ENCODE measurements around the gene TFB1M. TPM values are rescaled to one million over a fixed set of nuclear protein-coding genes. Genes with fewer than 3 reads are reported as not detected.
"Not testable (repeated sequence)": the region's sequence is repeated elsewhere in the genome, so short reads cannot be mapped to it uniquely, and the experiment has no call there.

The TFB1M gene
- polyA plus RNA-seq, 3 donors, result 6.3 to 8.5 (median 6.5) TPM

GRCh38 chr6:155254139-155254538 is 60.1 kb downstream of the TFB1M start:
- no peak overlapping the region for H3K27ac ChIP-seq (ENCODE audit: low read depth, low read length)
- 92 to 94% (median 92%) methylated on average over 10 of the region's 10 CpGs for WGBS, 3 donors

GRCh38 chr6:155253337-155253736 is 60.9 kb downstream of the TFB1M start:
- no peak overlapping the region for H3K27ac ChIP-seq (ENCODE audit: low read depth, low read length)
- WGBS, 3 donors, result 45 to 95% (median 78%) methylated on average over 1 of the region's 1 CpG

GRCh38 chr6:155252581-155252980 is 61.7 kb downstream of the TFB1M start:
- WGBS, 3 donors, result 94 to 97% (median 95%) methylated on average over 8 of the region's 8 CpGs

GRCh38 chr6:155250701-155251381 is 63.4 kb downstream of the TFB1M start:
- 90 to 93% (median 90%) methylated on average over 10 of the region's 10 CpGs for WGBS, 3 donors
- no peak overlapping the region for H3K27ac ChIP-seq (ENCODE audit: low read depth, low read length)

More at GRCh38 chr6:155252581-155252980, 61.7 kb downstream of the TFB1M start:
- no peak overlapping the region for H3K27ac ChIP-seq (ENCODE audit: low read depth, low read length)

- 71 to 80% (median 80%) methylated on average over 23 to 30 of the region's 30 CpGs for WGBS, 3 donors
- H3K27ac ChIP-seq (ENCODE audit: low read depth, low read length), result no peak overlapping the region
These were observed 66.0 kb downstream of the TFB1M start for GRCh38 chr6:155248008-155249001.

- 87 to 92% (median 90%) methylated on average over 5 of the region's 5 CpGs for WGBS, 3 donors
- H3K27ac ChIP-seq (ENCODE audit: low read depth, low read length), result no peak overlapping the region
These were observed 66.7 kb downstream of the TFB1M start for GRCh38 chr6:155247618-155248007.

GRCh38 chr6:155246825-155247224 is 67.5 kb downstream of the TFB1M start:
- no peak overlapping the region for H3K27ac ChIP-seq (ENCODE audit: low read depth, low read length)

GRCh38 chr6:155245831-155246230 is 68.5 kb downstream of the TFB1M start:
- 80 to 95% (median 93%) methylated on average over 3 of the region's 3 CpGs for WGBS, 3 donors
- H3K27ac ChIP-seq (ENCODE audit: low read depth, low read length), result no peak overlapping the region

More at GRCh38 chr6:155246825-155247224, 67.5 kb downstream of the TFB1M start:
- 98% methylated on average over 2 of the region's 2 CpGs for WGBS, 3 donors

- no peak overlapping the region for H3K27ac ChIP-seq (ENCODE audit: low read depth, low read length)
- 87 to 93% (median 92%) methylated on average over 7 of the region's 7 CpGs for WGBS, 3 donors
These were observed 69.1 kb downstream of the TFB1M start for GRCh38 chr6:155245193-155245592.

- WGBS, 3 donors, result 71 to 83% (median 79%) methylated on average over 4 of the region's 4 CpGs
- H3K27ac ChIP-seq (ENCODE audit: low read depth, low read length), result no peak overlapping the region
These were observed 69.8 kb downstream of the TFB1M start for GRCh38 chr6:155244434-155244833.

- H3K27ac ChIP-seq (ENCODE audit: low read depth, low read length), result no peak overlapping the region
- WGBS, 3 donors, result 65 to 88% (median 79%) methylated on average over 8 of the region's 8 CpGs
These were observed 72.3 kb downstream of the TFB1M start for GRCh38 chr6:155241966-155242365.

- peak overlapping the region; percentile 35 for H3K27ac ChIP-seq (ENCODE audit: low read depth, low read length)
- WGBS, 3 donors, result 91 to 94% (median 93%) methylated on average over 19 of the region's 19 CpGs
These were observed 73.2 kb downstream of the TFB1M start for GRCh38 chr6:155240905-155241600.

- 36 to 100% (median 100%) methylated on average over 1 of the region's 1 CpG for WGBS, 3 donors
- no peak overlapping the region for H3K27ac ChIP-seq (ENCODE audit: low read depth, low read length)
These were observed 76.7 kb downstream of the TFB1M start for GRCh38 chr6:155237613-155238012.

- H3K27ac ChIP-seq (ENCODE audit: low read depth, low read length), result no peak overlapping the region
- WGBS, 3 donors, result 23 to 76% (median 74%) methylated on average over 5 of the region's 5 CpGs
These were observed 79.2 kb downstream of the TFB1M start for GRCh38 chr6:155235087-155235486.

GRCh38 chr6:155234687-155235086 is 79.6 kb downstream of the TFB1M start:
- H3K27ac ChIP-seq (ENCODE audit: low read depth, low read length), result no peak overlapping the region
- 76 to 92% (median 91%) methylated on average over 4 of the region's 4 CpGs for WGBS, 3 donors

GRCh38 chr6:155234167-155234566 is 80.1 kb downstream of the TFB1M start:
- WGBS, 3 donors, result 72 to 86% (median 84%) methylated on average over 4 of the region's 4 CpGs
- H3K27ac ChIP-seq (ENCODE audit: low read depth, low read length), result no peak overlapping the region

GRCh38 chr6:155232848-155233247 is 81.4 kb downstream of the TFB1M start:
- WGBS, 3 donors, result 89 to 93% (median 89%) methylated on average over 6 of the region's 6 CpGs
- no peak overlapping the region for H3K27ac ChIP-seq (ENCODE audit: low read depth, low read length)

GRCh38 chr6:155230975-155231374 is 83.3 kb downstream of the TFB1M start:
- not testable (repeated sequence) for H3K27ac ChIP-seq (ENCODE audit: low read depth, low read length)
- 88 to 93% (median 89%) methylated on average over 4 of the region's 4 CpGs for WGBS, 3 donors
